Measurements from ENCODE around the gene STEAP2.
"Not testable (repeated sequence)": the region's sequence is repeated elsewhere in the genome, so short reads cannot be mapped to it uniquely, and the experiment has no call there.

Gene STEAP2

DNA sequence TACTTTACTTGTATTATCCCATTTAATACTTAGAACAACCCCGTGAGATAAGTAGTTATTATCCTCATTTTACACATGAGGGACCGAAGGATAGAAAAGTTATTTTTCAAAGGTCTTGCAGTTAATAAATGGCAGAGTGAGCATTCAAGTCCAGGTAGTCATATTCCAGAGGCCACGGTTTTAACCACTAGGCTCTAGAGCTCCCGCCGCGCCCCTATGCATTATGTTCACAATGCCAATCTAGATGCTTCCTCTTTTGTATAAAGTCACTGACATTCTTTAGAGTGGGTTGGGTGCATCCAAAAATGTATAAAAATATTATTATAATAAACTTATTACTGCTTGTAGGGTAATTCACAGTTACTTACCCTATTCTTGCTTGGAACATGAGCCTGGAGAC lies 22.0 kb downstream of the STEAP2 start:
- DNase-seq (ENCODE audit: low read depth in 2 of 2) = no peak

DNA sequence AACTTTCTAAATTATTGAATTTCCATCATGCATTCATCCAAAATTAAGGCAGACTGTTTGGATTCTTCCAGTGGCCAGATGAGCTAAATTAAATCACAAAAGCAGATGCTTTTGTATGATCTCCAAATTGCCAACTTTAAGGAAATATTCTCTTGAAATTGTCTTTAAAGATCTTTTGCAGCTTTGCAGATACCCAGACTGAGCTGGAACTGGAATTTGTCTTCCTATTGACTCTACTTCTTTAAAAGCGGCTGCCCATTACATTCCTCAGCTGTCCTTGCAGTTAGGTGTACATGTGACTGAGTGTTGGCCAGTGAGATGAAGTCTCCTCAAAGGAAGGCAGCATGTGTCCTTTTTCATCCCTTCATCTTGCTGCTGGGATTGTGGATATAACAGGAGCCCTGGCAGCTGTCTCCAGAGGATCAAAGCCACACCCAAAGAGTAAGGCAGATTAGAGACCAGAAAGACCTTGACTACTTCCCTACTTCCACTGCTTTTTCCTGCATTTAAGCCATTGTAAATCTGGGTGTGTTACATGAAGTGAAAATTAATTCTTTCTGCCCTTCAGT lies 25.3 kb downstream of the STEAP2 start:
- no peak for DNase-seq (ENCODE audit: low read depth in 2 of 2)

GRCh38 chr7:90238022-90238421 lies 26.5 kb downstream of the STEAP2 start:
- DNase-seq (ENCODE audit: low read depth in 2 of 2) = no peak

DNA sequence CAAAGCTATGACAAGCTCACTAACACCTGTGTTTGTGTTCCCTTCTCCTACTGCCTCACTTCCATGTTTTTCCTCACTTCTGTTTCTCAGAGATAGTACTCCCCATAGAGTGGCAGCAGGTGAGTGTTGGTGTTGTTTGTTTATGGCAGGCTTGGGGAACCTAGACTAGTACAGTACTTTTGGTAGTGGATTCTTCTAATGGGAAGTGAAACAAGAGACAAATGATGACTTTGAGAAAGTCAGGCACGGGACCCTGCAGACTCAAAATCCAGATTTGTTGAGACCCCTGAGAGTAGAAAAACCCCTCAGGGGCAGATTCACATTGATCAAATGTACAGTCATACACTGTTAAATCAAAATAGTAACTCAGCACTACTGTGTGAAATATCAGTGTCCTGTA lies 27.0 kb downstream of the STEAP2 start:
- no peak for DNase-seq (ENCODE audit: low read depth in 2 of 2)

GRCh38 chr7:90239050-90239449 lies 27.5 kb downstream of the STEAP2 start:
- DNase-seq (ENCODE audit: low read depth in 2 of 2) = no peak

DNA sequence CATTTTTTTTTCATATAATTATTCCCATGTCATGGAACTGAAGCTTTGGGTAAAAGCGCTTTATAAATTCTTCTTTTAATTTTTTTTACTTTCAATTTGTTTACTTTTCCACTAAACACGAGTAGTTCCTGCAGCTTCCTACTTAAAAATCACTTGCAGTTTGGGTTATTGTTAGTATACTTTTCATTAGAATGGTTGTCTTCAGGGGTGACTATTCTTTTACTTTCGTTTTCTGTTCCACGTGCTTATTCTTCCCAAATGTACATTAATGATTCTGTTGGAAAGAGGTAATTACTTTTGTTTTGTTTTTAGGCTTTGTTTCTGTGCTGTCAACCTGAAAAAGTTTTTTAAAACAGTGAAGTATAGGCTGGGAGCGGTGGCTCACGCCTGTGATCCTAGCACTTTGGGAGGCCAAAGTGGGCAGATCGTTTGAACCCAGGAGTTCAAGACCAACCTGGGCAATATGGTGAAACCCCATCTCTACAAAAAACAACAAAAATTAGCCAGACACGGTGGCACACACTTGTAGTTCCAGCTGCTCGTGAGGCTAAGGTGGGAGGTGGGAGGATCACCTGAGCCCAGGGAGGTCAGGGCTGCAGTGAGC lies 28.2 kb downstream of the STEAP2 start:
- DNase-seq (ENCODE audit: low read depth in 2 of 2) = no peak

- no peak for DNase-seq (ENCODE audit: low read depth in 2 of 2)
These were observed 31.0 kb downstream of the STEAP2 start for GRCh38 chr7:90242369-90243168.

DNA sequence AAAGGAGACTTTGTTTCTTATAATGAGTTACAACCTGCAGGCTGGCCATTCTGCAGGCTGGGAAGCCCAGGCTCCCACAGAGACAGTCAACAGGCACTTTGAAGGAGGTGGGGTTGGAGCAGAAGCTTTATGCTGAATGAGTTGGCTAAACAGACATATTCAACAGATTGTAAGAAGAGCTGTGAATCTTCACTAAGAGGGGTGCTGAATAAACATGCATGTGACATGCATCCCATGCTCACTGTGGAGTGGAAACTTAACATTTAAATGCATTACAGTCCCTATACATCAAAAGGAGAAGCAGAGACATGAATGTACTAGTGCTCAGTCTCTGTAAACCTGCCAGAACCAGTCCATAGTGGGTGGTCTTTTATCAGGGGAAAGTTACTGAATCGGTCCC lies 32.0 kb downstream of the STEAP2 start:
- DNase-seq (ENCODE audit: low read depth in 2 of 2) = no peak

DNA sequence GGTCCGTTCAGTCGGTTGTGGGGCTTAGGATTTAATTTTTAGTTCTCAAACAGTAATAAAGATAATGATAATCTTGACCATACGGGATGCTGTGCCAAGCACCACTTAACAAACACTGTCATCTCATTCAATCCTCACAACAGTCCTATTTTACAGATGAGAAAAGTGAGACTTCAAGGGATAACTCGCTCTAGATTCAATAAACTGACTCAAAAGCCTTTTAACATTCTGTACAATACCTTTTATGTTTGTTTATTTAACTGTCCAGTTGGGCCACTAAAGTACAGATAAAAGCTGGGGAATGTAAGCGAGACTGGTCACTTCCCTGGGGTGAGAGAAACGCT lies 33.0 kb downstream of the STEAP2 start:
- no peak for DNase-seq (ENCODE audit: low read depth in 2 of 2)

DNA sequence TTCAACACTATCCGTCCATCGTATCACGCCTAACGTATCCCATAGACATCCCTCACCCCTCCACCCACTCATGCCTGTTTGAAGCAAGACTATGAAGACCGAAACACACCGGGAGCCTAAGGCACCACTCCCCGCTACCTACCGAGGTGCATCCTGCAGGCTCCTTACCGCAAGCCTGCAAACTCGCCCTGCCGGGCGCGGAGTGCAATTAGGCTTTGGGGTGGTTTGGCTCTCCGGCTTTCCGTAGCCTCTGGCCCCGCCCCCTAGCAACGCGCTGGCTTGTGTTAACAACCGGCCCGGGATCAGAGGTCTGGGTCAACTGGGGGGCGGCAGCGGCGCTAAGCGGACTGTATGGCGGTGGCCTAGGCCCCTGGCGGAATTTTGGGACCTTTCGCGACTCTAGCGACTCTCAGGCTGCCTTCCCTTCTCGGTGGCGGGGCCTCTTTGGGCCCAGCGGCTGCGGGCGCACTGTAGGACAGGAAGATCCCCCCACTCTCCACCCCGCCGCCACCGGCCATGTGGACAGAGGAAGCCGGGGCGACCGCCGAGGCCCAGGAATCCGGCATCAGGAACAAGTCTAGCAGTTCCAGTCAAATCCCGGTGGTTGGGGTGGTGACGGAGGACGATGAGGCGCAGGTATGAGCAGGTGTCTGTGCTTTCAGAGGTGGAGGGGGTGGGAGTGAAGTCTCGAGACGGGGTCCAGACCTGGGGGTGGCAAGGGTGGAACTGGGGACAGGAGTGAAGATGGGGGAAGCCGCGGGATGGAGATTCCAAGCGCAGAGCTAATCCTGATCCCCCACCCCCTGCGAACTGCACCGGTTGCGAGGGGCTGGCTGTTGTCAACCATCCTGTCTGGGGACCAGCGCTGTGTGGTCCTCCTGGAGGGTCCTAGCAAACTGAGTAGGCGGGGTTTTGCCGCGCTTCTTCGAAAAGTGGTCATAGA lies 33.6 kb downstream of the STEAP2 start, which contains the start of gene CFAP69:
TSS of gene CFAP69 (plus strand) at position 266 of the 943 bp plus-strand sequence. CDS start at position 517, 251 bp downstream.
- peak; percentile 77 to 87 for DNase-seq (ENCODE audit: low read depth in 2 of 2)

DNA sequence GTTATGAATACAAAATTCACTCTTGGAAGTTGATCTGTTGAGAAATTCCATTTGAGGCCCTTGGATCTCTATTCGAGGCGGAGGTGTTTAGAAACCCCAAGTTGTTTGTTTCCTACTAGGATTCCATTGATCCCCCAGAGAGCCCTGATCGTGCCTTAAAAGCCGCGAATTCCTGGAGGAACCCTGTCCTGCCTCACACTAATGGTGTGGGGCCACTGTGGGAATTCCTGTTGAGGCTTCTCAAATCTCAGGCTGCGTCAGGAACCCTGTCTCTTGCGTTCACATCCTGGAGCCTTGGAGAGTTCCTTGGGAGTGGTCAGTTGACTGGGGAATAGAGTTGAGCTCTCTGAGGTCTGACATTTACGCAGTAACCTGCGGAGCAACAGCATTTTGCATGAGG lies 34.6 kb downstream of the STEAP2 start:
- DNase-seq (ENCODE audit: low read depth in 2 of 2) = no peak

DNA sequence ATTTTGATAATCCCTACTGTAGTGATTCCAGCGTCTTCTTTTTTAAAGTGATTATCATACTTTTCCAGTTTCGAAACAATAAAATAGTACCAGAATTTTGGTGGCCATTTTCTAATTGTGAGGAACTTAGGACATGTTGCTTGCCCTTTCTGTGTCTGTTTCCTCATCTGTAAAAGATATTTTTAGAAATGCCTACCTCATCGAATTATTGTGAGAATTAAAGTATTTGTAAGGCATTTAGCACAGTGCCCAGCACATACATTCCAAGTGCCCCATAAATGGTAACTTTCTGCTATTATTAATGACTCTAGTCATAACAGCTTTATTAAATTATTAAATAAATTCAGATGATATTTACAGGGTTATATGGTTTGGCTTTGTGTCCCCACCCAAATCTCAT lies 37.2 kb downstream of the STEAP2 start:
- DNase-seq (ENCODE audit: low read depth in 2 of 2) = no peak

GRCh38 chr7:90250601-90251303 lies 39.2 kb downstream of the STEAP2 start:
- no peak for DNase-seq (ENCODE audit: low read depth in 2 of 2)

GRCh38 chr7:90251304-90251635 lies 39.7 kb downstream of the STEAP2 start:
- no peak for DNase-seq (ENCODE audit: low read depth in 2 of 2)

DNA sequence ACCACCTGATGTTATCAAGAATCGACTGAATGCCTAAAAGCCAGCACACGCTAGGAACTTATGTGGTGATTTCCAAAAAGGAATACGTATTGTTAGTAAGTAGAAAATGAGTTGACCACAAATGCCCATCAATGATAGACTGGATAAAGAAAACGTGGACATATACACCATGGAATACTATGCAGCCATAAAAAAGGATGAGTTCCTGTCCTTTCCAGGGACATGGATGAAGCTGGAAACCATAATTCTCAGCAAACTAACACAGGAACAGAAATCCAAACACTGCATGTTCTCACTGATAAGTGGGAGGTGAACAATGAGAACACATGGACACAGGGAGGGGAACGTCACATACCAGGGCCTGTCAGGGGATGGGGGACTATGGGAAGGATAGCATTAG lies 44.5 kb downstream of the STEAP2 start:
- not testable (repeated sequence) for DNase-seq (ENCODE audit: low read depth in 2 of 2)

DNA sequence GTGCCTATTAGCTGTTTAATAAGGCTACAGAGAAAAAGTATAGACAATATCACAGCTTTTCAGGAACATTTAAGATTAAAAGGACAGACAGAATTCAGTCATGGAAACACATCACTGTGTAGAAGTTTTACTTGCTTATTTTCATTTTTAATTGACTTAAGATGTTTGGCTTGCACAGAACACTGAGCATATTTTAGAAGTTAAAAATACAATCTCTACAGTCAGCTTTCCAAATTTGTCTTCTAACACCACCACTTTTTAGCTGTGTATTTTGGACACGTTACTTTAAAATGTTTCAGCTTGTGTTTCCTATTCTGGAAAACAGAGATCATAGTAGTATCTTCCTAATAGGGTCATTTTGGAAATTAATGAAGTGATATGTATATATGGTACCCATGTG lies 45.2 kb downstream of the STEAP2 start:
- DNase-seq (ENCODE audit: low read depth in 2 of 2) = no peak

GRCh38 chr7:90261441-90261840 lies 49.9 kb downstream of the STEAP2 start:
- no peak for DNase-seq (ENCODE audit: low read depth in 2 of 2)

DNA sequence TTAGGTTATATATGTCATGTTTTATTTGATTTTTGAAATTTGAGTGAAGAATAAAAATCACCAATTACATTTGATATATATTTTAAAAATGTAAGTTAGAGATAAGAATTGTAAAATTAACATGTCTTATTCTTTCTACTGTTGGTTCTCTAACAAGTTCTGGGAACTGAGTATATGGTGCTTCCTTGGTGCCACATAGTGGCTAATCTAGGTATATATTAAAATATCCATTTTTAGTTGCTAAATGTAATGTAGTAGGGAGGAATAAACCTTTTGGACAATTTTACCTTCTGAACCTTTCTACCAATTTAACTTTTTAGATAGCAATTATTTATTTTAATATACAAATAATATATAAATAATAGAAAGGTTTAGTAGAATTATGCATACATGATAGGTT lies 50.9 kb downstream of the STEAP2 start:
- DNase-seq (ENCODE audit: low read depth in 2 of 2) = no peak

DNA sequence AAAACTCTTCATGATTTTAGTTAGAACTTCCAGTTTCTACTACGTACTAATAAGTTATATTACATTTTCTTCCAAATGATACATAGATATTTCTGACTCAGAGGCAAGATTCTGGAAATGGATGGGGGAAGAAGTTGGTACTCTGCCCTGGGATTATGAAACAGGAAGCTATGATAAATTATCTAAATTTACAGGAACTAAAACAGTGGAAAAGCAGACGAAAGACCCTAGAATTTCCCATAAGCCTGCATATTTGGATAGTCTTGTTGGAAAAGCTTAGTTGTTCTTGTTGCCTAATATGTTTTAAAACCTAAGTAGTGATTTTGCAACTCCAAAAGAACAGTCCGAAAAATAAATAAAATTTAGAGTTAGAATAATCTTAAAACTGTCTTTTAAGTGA lies 55.3 kb downstream of the STEAP2 start:
- no peak for DNase-seq (ENCODE audit: low read depth in 2 of 2)

- no peak for DNase-seq (ENCODE audit: low read depth in 2 of 2)
These were observed 55.8 kb downstream of the STEAP2 start for GRCh38 chr7:90267263-90267858.

DNA sequence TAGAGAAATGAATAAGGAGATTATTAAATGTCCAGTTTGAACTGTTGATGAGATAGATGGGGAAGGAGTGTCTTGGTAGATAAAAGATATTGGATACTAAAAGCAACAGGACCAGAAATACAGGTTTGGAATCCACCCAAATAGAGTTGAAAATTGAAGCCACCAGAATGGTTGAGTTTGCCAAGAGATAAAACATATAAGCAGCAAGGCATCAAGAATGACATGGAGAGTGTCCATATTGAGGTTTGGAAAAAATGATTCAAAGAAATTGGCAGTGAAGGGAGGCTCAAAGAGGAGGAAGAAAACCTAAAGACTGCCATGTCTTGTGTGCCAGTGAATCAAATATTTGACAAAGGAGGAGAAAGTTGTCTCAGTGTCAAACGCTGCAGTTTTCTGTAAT lies 57.6 kb downstream of the STEAP2 start:
- DNase-seq (ENCODE audit: low read depth in 2 of 2) = no peak
